ENCODE measurements around the gene RNF152.

DNA sequence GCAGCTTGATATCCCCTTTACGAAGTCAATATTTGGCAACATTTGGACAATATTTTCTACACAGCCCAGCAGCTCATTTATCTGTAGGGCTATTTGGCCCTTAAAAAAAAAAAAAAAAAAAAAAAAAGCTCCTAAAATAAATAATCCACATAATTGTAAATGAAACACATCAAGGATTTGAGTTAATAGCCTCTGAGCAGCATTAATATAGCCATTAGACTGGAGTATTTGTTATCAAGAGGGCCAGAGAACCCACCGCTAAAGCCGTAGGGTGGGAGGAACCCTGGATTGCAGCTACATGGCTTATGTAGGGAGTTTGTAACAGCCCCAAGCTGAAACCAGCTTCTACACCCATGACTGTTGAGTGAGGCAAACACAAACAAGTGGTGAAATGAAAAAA lies 84.5 kb downstream of the RNF152 start:
- TF ChIP-seq, protein P1, sequence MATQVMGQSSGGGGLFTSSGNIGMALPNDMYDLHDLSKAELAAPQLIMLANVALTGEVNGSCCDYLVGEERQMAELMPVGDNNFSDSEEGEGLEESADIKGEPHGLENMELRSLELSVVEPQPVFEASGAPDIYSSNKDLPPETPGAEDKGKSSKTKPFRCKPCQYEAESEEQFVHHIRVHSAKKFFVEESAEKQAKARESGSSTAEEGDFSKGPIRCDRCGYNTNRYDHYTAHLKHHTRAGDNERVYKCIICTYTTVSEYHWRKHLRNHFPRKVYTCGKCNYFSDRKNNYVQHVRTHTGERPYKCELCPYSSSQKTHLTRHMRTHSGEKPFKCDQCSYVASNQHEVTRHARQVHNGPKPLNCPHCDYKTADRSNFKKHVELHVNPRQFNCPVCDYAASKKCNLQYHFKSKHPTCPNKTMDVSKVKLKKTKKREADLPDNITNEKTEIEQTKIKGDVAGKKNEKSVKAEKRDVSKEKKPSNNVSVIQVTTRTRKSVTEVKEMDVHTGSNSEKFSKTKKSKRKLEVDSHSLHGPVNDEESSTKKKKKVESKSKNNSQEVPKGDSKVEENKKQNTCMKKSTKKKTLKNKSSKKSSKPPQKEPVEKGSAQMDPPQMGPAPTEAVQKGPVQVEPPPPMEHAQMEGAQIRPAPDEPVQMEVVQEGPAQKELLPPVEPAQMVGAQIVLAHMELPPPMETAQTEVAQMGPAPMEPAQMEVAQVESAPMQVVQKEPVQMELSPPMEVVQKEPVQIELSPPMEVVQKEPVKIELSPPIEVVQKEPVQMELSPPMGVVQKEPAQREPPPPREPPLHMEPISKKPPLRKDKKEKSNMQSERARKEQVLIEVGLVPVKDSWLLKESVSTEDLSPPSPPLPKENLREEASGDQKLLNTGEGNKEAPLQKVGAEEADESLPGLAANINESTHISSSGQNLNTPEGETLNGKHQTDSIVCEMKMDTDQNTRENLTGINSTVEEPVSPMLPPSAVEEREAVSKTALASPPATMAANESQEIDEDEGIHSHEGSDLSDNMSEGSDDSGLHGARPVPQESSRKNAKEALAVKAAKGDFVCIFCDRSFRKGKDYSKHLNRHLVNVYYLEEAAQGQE (IDR thresholded peaks at IDR 0.05; ENCODE audit: low read depth, low read length): no peak
- TF ChIP-seq, protein P2, sequence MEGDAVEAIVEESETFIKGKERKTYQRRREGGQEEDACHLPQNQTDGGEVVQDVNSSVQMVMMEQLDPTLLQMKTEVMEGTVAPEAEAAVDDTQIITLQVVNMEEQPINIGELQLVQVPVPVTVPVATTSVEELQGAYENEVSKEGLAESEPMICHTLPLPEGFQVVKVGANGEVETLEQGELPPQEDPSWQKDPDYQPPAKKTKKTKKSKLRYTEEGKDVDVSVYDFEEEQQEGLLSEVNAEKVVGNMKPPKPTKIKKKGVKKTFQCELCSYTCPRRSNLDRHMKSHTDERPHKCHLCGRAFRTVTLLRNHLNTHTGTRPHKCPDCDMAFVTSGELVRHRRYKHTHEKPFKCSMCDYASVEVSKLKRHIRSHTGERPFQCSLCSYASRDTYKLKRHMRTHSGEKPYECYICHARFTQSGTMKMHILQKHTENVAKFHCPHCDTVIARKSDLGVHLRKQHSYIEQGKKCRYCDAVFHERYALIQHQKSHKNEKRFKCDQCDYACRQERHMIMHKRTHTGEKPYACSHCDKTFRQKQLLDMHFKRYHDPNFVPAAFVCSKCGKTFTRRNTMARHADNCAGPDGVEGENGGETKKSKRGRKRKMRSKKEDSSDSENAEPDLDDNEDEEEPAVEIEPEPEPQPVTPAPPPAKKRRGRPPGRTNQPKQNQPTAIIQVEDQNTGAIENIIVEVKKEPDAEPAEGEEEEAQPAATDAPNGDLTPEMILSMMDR (IDR thresholded peaks at IDR 0.05): no peak
- no peak for TF ChIP-seq USF2 (IDR thresholded peaks at IDR 0.05; ENCODE audit: borderline replicate concordance, low read depth, low read length)
- TF ChIP-seq FOXJ3 (CRISPR knock-in tag; IDR thresholded peaks at IDR 0.05): no peak
- TF ChIP-seq, protein P3, sequence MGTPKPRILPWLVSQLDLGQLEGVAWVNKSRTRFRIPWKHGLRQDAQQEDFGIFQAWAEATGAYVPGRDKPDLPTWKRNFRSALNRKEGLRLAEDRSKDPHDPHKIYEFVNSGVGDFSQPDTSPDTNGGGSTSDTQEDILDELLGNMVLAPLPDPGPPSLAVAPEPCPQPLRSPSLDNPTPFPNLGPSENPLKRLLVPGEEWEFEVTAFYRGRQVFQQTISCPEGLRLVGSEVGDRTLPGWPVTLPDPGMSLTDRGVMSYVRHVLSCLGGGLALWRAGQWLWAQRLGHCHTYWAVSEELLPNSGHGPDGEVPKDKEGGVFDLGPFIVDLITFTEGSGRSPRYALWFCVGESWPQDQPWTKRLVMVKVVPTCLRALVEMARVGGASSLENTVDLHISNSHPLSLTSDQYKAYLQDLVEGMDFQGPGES (IDR thresholded peaks at IDR 0.05; ENCODE audit: low read depth, low read length): no peak
- TF ChIP-seq PBX3 (IDR thresholded peaks at IDR 0.05): no peak
- TF ChIP-seq EZH2phosphoT487 (IDR thresholded peaks at IDR 0.05; ENCODE audit: borderline replicate concordance, low read depth): no peak
- no peak for TF ChIP-seq CHD2 (IDR thresholded peaks at IDR 0.05; ENCODE audit: low read length, partially characterized antibody)
- TF ChIP-seq RFX5 (IDR thresholded peaks at IDR 0.05; ENCODE audit: low read length): no peak
- no peak for TF ChIP-seq EP300 (IDR thresholded peaks at IDR 0.05; ENCODE audit: borderline replicate concordance in 1 of 2, low read depth in 1 of 2, low read length in 1 of 2)
- no peak for TF ChIP-seq YY1 (IDR thresholded peaks at IDR 0.05; ENCODE audit: low read depth)
- no peak for TF ChIP-seq POLR2AphosphoS5 (IDR thresholded peaks at IDR 0.05; ENCODE audit: low read depth, low read length)
